K562 (cell line): ENCODE measurements around the gene CEP41. TPM values are rescaled to one million over a fixed set of nuclear protein-coding genes. Genes with fewer than 3 reads are reported as not detected.

Experiments used
- AFF4 ChIP-seq: sonication (generic); formaldehyde crosslinking; IDR thresholded peaks from 2 replicates; pipeline ENCODE4 v1.8.0; 2023; ENCODE audit warnings: mild to moderate bottlenecking, missing genetic modification reagents
- BMI1 ChIP-seq: fragments of 150-350 bp; IDR thresholded peaks from 2 replicates; pipeline ENCODE4 v1.6.1; 2014; ENCODE audit warnings: low read length
- DDX20 ChIP-seq: fragments of 450-650 bp; IDR thresholded peaks from 2 replicates; pipeline ENCODE4 v1.6.1; 2016; ENCODE audit warnings: missing genetic modification characterization, low read depth, mild to moderate bottlenecking, missing compliant biosample characterization, moderate library complexity
- DPF2 ChIP-seq: fragments of 450-650 bp; IDR thresholded peaks from 2 replicates; pipeline ENCODE4 v1.6.1; 2016
- E2F1 ChIP-seq: sonication (generic); formaldehyde crosslinking; IDR thresholded peaks from 2 replicates; pipeline ENCODE4 v1.8.1; 2023; ENCODE audit warnings: mild to moderate bottlenecking, missing genetic modification reagents, moderate library complexity
- EGR1 ChIP-seq: fragments of 450-650 bp; conservative IDR thresholded peaks from 2 replicates; pipeline ENCODE4 v1.6.1; 2017; ENCODE audit warnings: mild to moderate bottlenecking
- ELK3 ChIP-seq: fragments of 450-650 bp; formaldehyde crosslinking; IDR thresholded peaks from 2 replicates; pipeline ENCODE4 v1.4.0; 2020; ENCODE audit warnings: mild to moderate bottlenecking
- HBP1 ChIP-seq: fragments of 450-650 bp; formaldehyde crosslinking; IDR thresholded peaks from 2 replicates; pipeline ENCODE4 v1.4.0; 2022; ENCODE audit warnings: missing genetic modification characterization
- MECOM ChIP-seq: fragments of 250-450 bp; sonication (Bioruptor Pico); IDR thresholded peaks from 2 replicates; pipeline ENCODE4 v1.8.0; 2022; ENCODE audit warnings: inconsistent platforms
- PTTG1 ChIP-seq: fragments of 450-650 bp; IDR thresholded peaks from 2 replicates; pipeline ENCODE4 v1.6.1; 2016; ENCODE audit warnings: low read depth, mild to moderate bottlenecking, missing genetic modification characterization, missing compliant biosample characterization
- RBFOX2 ChIP-seq: fragments of 200-400 bp; formaldehyde crosslinking; IDR thresholded peaks from 2 replicates; pipeline ENCODE4 v1.6.1; 2017; ENCODE audit warnings: low read depth, mild to moderate bottlenecking, low read length, moderate library complexity
- SFPQ ChIP-seq: fragments of 200-400 bp; formaldehyde crosslinking; IDR thresholded peaks from 2 replicates; pipeline ENCODE4 v1.6.1; 2017; ENCODE audit warnings: mild to moderate bottlenecking, low read depth, low read length, moderate library complexity
- TRIM24 ChIP-seq, 2 experiments: fragments of 450-650 bp; IDR thresholded peaks; 2 replicates each; pipeline ENCODE4 v1.6.1; 2016
- ZNF134 ChIP-seq: fragments of 250-450 bp; sonication (Bioruptor Pico); conservative IDR thresholded peaks from 2 replicates; pipeline ENCODE4 v1.4.0; 2020
- ZNF184 ChIP-seq: sonication (generic); formaldehyde crosslinking; IDR thresholded peaks from 2 replicates; pipeline ENCODE4 v1.5.0; 2020; ENCODE audit warnings: missing genetic modification reagents
- ZNF212 ChIP-seq: fragments of 450-650 bp; formaldehyde crosslinking; IDR thresholded peaks from 2 replicates; pipeline ENCODE4 v1.4.0; 2020; ENCODE audit warnings: mild to moderate bottlenecking
- ZNF24 ChIP-seq: fragments of 450-650 bp; IDR thresholded peaks from 2 replicates; pipeline ENCODE4 v1.6.1; 2016
- ZNF512 ChIP-seq: IDR thresholded peaks from 2 replicates; pipeline ENCODE4 v1.6.1; 2016; ENCODE audit warnings: missing genetic modification characterization, missing compliant biosample characterization
- polyA plus RNA-seq, 8 experiments: library from polyadenylated mRNA; depleted of rRNA in 4 of 8; stranded (reverse) in 5 of 8; unstranded in 3 of 8; fragments of >200 nt; fragmentation: Nextera tagmentation in 2 of 8; fragmentation: Illumina TruSeq in 1 of 8; extraction: Ambion mirVana in 2 of 8; extraction: Trizol in 1 of 8; gene quantifications; 2 replicates each; pipeline versions ENCODE4 v1.2.1 to v1.2.3, GENCODE V29; 2011 to 2014; ENCODE audit warnings: inconsistent platforms in 1 of 8, missing spikeins in 1 of 8
- total RNA-seq, 7 experiments: library from RNA; depleted of rRNA in 6 of 7; stranded (reverse); fragments of >200 nt in 6 of 7; fragmentation: Illumina TruSeq in 2 of 7; extraction: Trizol in 2 of 7; gene quantifications; 2 replicates each; pipeline versions ENCODE4 v1.2.1 to v1.2.3, GENCODE V29; 2011 to 2021; ENCODE audit warnings: low replicate concordance in 1 of 7

Gene CEP41
- total and polyA plus RNA-seq, 9 of the 15 experiments (the other 6 are each of a cell fraction or from before 2014, with no cell fraction given) = 1.5 to 15.5 (median 6.4) TPM

GRCh38 chr7:130356876-130357611 lies 83.8 kb downstream of the CEP41 start (continued):
- TF ChIP-seq AFF4 (no peak), DPF2 (peak; percentile 52), DDX20 (tag) (no peak), ZNF134 (no peak), ELK3 (CRISPR knock-in tag) (no peak), BMI1 (no peak), TRIM24 (IDR thresholded peaks at IDR 0.05) (peak in 1 of 2 experiments; percentile 57; a peak in 1 of 4 replicates), ZNF212 (CRISPR knock-in tag) (no peak), PTTG1 (no peak), ZNF24 (no peak), RBFOX2 (no peak), ZNF512 (no peak), SFPQ (no peak), EGR1 (peak; percentile 40), E2F1 (CRISPR knock-in tag) (no peak), ZNF184 (CRISPR knock-in tag) (no peak), HBP1 (no peak), MECOM (CRISPR knock-in tag) (no peak)
